Measurements from ENCODE around the gene GPR158.

Gene GPR158

DNA sequence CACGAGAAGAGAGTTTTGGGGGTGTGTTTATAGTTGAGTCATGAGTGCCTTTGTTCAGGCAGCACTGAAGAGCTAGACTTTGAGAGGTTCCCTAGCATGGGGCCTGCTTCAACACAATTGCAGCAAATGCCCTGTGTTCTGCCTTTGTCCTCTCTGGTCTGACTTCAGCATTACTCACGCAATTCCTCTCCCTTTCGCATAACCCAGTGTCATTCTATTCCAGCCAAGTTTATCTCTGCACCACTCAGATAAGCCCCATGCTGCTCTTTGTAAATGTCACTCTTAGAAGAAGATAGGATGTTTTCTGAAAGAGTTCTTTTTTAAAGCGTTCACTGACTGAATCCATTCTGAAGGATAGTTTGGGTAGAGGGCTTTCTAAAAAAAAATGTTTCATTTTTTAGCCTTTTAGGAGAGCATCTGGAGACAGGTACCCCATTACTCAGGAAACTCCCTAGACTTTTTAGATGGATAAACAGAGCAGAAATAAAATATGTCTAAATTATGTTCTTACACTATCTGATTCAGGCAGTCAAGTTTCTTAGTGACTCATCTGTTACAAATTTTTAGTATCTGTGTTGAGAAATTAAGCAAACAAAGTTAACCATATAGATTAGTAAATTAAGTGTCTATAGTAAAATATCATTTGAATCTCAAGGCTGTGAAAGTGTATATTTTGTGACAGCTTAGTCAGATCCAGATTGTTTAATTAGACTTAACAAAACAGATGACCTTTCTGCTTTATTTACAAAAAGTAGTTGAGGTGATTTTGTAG, 318.5 kb downstream of the GPR158 start:
- Histone ChIP-seq H3K36me3 (ENCODE audit: insufficient read depth) (no peaks in the 10 kb centered on the region), H3K4me3 (IDR thresholded peaks at IDR 0.05; ENCODE audit: insufficient read depth, low read depth, low read length) (no peak overlapping the region), H4K20me1 (ENCODE audit: insufficient read depth) (no peaks in the 10 kb centered on the region), H3K27ac (no peak overlapping the region), H3K79me2 (ENCODE audit: insufficient read depth, low read depth) (no peaks in the 10 kb centered on the region), H3K4me1 (ENCODE audit: low read depth, poor library complexity, severe bottlenecking) (no peaks in the 10 kb centered on the region), H2AFZ (ENCODE audit: low read depth) (no peak overlapping the region), H3K4me2 (no peak overlapping the region), H3K27me3 (ENCODE audit: insufficient read depth, low read depth) (no peaks in the 10 kb centered on the region), H3K9ac (no peak overlapping the region)
- TF ChIP-seq, protein P1, sequence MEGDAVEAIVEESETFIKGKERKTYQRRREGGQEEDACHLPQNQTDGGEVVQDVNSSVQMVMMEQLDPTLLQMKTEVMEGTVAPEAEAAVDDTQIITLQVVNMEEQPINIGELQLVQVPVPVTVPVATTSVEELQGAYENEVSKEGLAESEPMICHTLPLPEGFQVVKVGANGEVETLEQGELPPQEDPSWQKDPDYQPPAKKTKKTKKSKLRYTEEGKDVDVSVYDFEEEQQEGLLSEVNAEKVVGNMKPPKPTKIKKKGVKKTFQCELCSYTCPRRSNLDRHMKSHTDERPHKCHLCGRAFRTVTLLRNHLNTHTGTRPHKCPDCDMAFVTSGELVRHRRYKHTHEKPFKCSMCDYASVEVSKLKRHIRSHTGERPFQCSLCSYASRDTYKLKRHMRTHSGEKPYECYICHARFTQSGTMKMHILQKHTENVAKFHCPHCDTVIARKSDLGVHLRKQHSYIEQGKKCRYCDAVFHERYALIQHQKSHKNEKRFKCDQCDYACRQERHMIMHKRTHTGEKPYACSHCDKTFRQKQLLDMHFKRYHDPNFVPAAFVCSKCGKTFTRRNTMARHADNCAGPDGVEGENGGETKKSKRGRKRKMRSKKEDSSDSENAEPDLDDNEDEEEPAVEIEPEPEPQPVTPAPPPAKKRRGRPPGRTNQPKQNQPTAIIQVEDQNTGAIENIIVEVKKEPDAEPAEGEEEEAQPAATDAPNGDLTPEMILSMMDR (conservative IDR thresholded peaks at IDR 0.05; ENCODE audit: low read depth, low read length), result no peak

DNA sequence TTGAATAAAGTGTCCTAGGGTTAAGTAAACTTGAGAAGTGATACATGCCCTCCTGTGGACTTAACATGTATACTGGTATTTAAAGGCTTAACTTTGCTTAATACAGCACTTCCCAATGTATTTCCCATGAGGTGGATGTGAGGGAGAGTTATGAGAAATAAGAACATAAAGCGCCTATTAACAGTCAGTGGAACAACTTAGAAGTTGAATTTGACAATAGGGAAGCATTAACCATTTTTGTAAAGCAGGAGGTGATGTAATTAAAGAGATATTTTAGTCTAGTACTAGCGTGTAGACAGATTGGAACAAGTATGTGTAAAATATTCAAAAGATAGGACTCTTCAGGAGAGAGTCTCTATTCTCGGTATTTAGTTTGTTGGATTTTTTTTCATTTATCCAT, 322.4 kb downstream of the GPR158 start:
- no peaks in the 10 kb centered on the region for H4K20me1 ChIP-seq (ENCODE audit: insufficient read depth)
- no peak overlapping the region for H3K27ac ChIP-seq
- no peaks in the 10 kb centered on the region for H3K4me1 ChIP-seq (ENCODE audit: low read depth, poor library complexity, severe bottlenecking)
- no peak overlapping the region for H2AFZ ChIP-seq (ENCODE audit: low read depth)
- H3K9ac ChIP-seq, result no peak overlapping the region
- no peaks in the 10 kb centered on the region for H3K27me3 ChIP-seq (ENCODE audit: insufficient read depth, low read depth)
- TF ChIP-seq, protein P1 (conservative IDR thresholded peaks at IDR 0.05; ENCODE audit: low read depth, low read length), result no peak
- H3K4me3 ChIP-seq (IDR thresholded peaks at IDR 0.05; ENCODE audit: insufficient read depth, low read depth, low read length), result no peak overlapping the region
- no peaks in the 10 kb centered on the region for H3K79me2 ChIP-seq (ENCODE audit: insufficient read depth, low read depth)
- H3K36me3 ChIP-seq (ENCODE audit: insufficient read depth), result no peaks in the 10 kb centered on the region
- no peak overlapping the region for H3K4me2 ChIP-seq

DNA sequence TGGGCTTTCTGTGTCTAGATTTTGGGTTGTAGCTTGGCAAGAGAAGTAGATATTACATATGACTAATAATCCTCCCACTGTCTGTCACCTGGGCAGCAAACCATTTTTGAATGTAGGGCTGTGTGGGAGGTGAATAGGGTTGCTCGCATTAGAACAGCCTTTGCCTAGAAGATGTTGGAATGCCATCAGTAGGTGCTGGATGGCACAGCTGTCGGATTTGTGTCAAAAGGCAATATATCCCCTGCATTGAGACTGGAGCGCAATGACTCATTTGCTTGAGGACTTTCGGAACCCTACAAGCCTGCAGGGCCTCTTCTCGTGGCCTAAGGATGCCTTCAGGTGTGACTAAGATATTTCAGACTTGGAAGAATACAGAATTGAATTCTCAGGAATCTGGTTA, 323.8 kb downstream of the GPR158 start:
- H3K4me2 ChIP-seq, result no peak overlapping the region
- H3K27ac ChIP-seq, result no peak overlapping the region
- TF ChIP-seq, protein P1 (conservative IDR thresholded peaks at IDR 0.05; ENCODE audit: low read depth, low read length), result no peak
- no peak overlapping the region for H3K9ac ChIP-seq
- no peak overlapping the region for H2AFZ ChIP-seq (ENCODE audit: low read depth)
- H3K36me3 ChIP-seq (ENCODE audit: insufficient read depth), result no peaks in the 10 kb centered on the region
- no peaks in the 10 kb centered on the region for H3K4me1 ChIP-seq (ENCODE audit: low read depth, poor library complexity, severe bottlenecking)
- H3K27me3 ChIP-seq (ENCODE audit: insufficient read depth, low read depth), result no peaks in the 10 kb centered on the region
- H3K4me3 ChIP-seq (IDR thresholded peaks at IDR 0.05; ENCODE audit: insufficient read depth, low read depth, low read length), result no peak overlapping the region
- no peaks in the 10 kb centered on the region for H4K20me1 ChIP-seq (ENCODE audit: insufficient read depth)
- no peaks in the 10 kb centered on the region for H3K79me2 ChIP-seq (ENCODE audit: insufficient read depth, low read depth)

DNA sequence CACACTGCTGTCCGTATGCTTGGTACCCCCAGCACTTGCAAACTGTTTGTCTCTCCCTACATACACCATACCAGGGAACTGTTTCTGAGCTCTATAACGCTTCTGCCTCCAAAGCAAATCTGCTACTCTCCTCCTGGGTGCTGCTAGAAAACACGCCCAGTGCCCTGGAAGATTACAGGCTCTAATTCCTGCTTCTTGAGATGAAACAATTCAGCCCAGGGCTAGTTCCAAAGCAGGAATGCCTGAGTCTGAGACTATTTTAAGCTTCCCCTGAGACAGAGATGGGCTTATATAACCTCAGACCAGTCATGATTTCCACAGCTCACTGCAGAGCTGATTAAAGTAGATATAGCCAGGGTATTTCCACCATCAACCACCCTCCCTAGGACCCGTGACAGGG, 327.1 kb downstream of the GPR158 start:
- no peak overlapping the region for H3K9ac ChIP-seq
- H3K27ac ChIP-seq, result no peak overlapping the region
- H3K4me2 ChIP-seq, result no peak overlapping the region
- no peak overlapping the region for H2AFZ ChIP-seq (ENCODE audit: low read depth)
- TF ChIP-seq, protein P1 (conservative IDR thresholded peaks at IDR 0.05; ENCODE audit: low read depth, low read length), result no peak
- no peaks in the 10 kb centered on the region for H3K4me1 ChIP-seq (ENCODE audit: low read depth, poor library complexity, severe bottlenecking)
- no peaks in the 10 kb centered on the region for H4K20me1 ChIP-seq (ENCODE audit: insufficient read depth)
- H3K79me2 ChIP-seq (ENCODE audit: insufficient read depth, low read depth), result no peaks in the 10 kb centered on the region
- H3K4me3 ChIP-seq (IDR thresholded peaks at IDR 0.05; ENCODE audit: insufficient read depth, low read depth, low read length), result no peak overlapping the region
- no peaks in the 10 kb centered on the region for H3K27me3 ChIP-seq (ENCODE audit: insufficient read depth, low read depth)
- no peaks in the 10 kb centered on the region for H3K36me3 ChIP-seq (ENCODE audit: insufficient read depth)
